HepG2 (cell line): Measurements from ENCODE around the gene HSD11B2.

ENCODE experiments used
- JUND ChIP-seq: sonication (generic); formaldehyde crosslinking; IDR thresholded peaks from 2 replicates; pipeline ENCODE4 v1.8.0; 2022; ENCODE audit warnings: mild to moderate bottlenecking, missing genetic modification reagents
- MAX ChIP-seq: IDR thresholded peaks from 2 replicates; pipeline ENCODE4 v1.6.1; 2012; ENCODE audit warnings: inconsistent platforms
- MIER2 ChIP-seq: IDR thresholded peaks from 2 replicates; pipeline ENCODE4 v1.6.1; 2016; ENCODE audit warnings: missing biosample characterization, missing genetic modification reagents
- MXI1 ChIP-seq: IDR thresholded peaks from 3 replicates; pipeline ENCODE4 v1.6.1; 2012; ENCODE audit warnings: low read depth, low read length, inconsistent platforms, borderline replicate concordance
- POLR2A ChIP-seq, 2 experiments: IDR thresholded peaks; 2 replicates each; pipeline ENCODE4 v1.6.1; 2011; ENCODE audit warnings: low read depth in 2 of 2, low read length in 2 of 2, mild to moderate bottlenecking in 1 of 2, moderate library complexity in 1 of 2; ENCODE audit not compliant: insufficient read depth in 1 of 2
- POLR2AphosphoS5 ChIP-seq: IDR thresholded peaks from 2 replicates; pipeline ENCODE4 v1.6.1; 2012; ENCODE audit warnings: low read depth, low read length
- RAD21 ChIP-seq: fragments of 450-650 bp; formaldehyde crosslinking; IDR thresholded peaks from 2 replicates; pipeline ENCODE4 v1.5.0; 2020; ENCODE audit warnings: mild to moderate bottlenecking
- SP1 ChIP-seq, 2 experiments: fragments of 450-650 bp in 1 of 2; sonication (generic) in 1 of 2; formaldehyde crosslinking in 1 of 2; IDR thresholded peaks; 2 replicates each; pipeline versions ENCODE4 v1.4.0 to v1.6.1; 2016 to 2020; ENCODE audit warnings: missing genetic modification reagents in 1 of 2
- TF ChIP-seq, protein P1 (sequence below): IDR thresholded peaks from 2 replicates; pipeline ENCODE4 v1.6.1; 2016; ENCODE audit warnings: low read depth, control low read depth
- TF ChIP-seq, protein P2 (sequence below): sonication (generic); formaldehyde crosslinking; IDR thresholded peaks from 2 replicates; pipeline ENCODE4 v1.4.0; 2020; ENCODE audit warnings: missing genetic modification reagents
- TF ChIP-seq, protein P3 (sequence below): sonication (generic); formaldehyde crosslinking; IDR thresholded peaks from 2 replicates; pipeline ENCODE4 v1.5.1; 2020; ENCODE audit warnings: mild to moderate bottlenecking, missing genetic modification reagents, moderate library complexity
- TF ChIP-seq, protein P4 (sequence below): sonication (generic); formaldehyde crosslinking; IDR thresholded peaks from 2 replicates; pipeline ENCODE4 v1.5.0; 2020; ENCODE audit warnings: mild to moderate bottlenecking, missing genetic modification reagents, moderate library complexity

DNA sequence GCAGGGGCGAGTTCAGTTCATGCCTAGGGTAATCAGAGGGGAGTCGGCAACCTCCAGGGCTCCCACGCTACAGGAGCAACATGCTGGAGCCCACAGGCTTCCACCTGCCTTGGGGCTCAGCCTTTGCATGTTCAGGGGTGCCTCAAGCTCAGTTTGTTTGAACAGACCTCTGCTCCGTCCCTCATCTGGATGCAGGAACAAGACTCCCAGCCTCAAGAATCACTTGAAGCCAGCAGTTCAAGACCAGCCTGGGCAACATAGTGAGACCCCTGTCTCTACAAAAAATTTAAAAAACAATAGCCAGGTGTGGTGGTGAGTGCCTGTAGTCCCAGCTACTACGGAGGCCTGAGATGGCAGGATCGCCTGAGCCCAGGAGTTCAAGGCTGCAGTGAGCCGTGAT, 4.9 kb upstream of the HSD11B2 start:
- no peak for TF ChIP-seq JUND (CRISPR knock-in tag)
- no peak for TF ChIP-seq MAX
- TF ChIP-seq RAD21 (CRISPR knock-in tag): no peak
- TF ChIP-seq, protein P1, sequence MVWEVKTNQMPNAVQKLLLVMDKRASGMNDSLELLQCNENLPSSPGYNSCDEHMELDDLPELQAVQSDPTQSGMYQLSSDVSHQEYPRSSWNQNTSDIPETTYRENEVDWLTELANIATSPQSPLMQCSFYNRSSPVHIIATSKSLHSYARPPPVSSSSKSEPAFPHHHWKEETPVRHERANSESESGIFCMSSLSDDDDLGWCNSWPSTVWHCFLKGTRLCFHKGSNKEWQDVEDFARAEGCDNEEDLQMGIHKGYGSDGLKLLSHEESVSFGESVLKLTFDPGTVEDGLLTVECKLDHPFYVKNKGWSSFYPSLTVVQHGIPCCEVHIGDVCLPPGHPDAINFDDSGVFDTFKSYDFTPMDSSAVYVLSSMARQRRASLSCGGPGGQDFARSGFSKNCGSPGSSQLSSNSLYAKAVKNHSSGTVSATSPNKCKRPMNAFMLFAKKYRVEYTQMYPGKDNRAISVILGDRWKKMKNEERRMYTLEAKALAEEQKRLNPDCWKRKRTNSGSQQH: no peak
- TF ChIP-seq, protein P2, sequence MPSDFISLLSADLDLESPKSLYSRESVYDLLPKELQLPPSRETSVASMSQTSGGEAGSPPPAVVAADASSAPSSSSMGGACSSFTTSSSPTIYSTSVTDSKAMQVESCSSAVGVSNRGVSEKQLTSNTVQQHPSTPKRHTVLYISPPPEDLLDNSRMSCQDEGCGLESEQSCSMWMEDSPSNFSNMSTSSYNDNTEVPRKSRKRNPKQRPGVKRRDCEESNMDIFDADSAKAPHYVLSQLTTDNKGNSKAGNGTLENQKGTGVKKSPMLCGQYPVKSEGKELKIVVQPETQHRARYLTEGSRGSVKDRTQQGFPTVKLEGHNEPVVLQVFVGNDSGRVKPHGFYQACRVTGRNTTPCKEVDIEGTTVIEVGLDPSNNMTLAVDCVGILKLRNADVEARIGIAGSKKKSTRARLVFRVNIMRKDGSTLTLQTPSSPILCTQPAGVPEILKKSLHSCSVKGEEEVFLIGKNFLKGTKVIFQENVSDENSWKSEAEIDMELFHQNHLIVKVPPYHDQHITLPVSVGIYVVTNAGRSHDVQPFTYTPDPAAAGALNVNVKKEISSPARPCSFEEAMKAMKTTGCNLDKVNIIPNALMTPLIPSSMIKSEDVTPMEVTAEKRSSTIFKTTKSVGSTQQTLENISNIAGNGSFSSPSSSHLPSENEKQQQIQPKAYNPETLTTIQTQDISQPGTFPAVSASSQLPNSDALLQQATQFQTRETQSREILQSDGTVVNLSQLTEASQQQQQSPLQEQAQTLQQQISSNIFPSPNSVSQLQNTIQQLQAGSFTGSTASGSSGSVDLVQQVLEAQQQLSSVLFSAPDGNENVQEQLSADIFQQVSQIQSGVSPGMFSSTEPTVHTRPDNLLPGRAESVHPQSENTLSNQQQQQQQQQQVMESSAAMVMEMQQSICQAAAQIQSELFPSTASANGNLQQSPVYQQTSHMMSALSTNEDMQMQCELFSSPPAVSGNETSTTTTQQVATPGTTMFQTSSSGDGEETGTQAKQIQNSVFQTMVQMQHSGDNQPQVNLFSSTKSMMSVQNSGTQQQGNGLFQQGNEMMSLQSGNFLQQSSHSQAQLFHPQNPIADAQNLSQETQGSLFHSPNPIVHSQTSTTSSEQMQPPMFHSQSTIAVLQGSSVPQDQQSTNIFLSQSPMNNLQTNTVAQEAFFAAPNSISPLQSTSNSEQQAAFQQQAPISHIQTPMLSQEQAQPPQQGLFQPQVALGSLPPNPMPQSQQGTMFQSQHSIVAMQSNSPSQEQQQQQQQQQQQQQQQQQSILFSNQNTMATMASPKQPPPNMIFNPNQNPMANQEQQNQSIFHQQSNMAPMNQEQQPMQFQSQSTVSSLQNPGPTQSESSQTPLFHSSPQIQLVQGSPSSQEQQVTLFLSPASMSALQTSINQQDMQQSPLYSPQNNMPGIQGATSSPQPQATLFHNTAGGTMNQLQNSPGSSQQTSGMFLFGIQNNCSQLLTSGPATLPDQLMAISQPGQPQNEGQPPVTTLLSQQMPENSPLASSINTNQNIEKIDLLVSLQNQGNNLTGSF (CRISPR knock-in tag): no peak
- no peak for TF ChIP-seq SP1 (IDR thresholded peaks at IDR 0.05)
- TF ChIP-seq SP1 (CRISPR knock-in tag; IDR thresholded peaks at IDR 0.05): no peak
- TF ChIP-seq, protein P3, sequence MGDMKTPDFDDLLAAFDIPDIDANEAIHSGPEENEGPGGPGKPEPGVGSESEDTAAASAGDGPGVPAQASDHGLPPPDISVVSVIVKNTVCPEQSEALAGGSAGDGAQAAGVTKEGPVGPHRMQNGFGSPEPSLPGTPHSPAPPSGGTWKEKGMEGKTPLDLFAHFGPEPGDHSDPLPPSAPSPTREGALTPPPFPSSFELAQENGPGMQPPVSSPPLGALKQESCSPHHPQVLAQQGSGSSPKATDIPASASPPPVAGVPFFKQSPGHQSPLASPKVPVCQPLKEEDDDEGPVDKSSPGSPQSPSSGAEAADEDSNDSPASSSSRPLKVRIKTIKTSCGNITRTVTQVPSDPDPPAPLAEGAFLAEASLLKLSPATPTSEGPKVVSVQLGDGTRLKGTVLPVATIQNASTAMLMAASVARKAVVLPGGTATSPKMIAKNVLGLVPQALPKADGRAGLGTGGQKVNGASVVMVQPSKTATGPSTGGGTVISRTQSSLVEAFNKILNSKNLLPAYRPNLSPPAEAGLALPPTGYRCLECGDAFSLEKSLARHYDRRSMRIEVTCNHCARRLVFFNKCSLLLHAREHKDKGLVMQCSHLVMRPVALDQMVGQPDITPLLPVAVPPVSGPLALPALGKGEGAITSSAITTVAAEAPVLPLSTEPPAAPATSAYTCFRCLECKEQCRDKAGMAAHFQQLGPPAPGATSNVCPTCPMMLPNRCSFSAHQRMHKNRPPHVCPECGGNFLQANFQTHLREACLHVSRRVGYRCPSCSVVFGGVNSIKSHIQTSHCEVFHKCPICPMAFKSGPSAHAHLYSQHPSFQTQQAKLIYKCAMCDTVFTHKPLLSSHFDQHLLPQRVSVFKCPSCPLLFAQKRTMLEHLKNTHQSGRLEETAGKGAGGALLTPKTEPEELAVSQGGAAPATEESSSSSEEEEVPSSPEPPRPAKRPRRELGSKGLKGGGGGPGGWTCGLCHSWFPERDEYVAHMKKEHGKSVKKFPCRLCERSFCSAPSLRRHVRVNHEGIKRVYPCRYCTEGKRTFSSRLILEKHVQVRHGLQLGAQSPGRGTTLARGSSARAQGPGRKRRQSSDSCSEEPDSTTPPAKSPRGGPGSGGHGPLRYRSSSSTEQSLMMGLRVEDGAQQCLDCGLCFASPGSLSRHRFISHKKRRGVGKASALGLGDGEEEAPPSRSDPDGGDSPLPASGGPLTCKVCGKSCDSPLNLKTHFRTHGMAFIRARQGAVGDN (CRISPR knock-in tag): no peak
- TF ChIP-seq MIER2 (CRISPR knock-in tag): no peak
- no peak for TF ChIP-seq POLR2A (IDR thresholded peaks at IDR 0.05; ENCODE audit: insufficient read depth in 1 of 2, low read depth in 2 of 2, low read length in 2 of 2)
- TF ChIP-seq MXI1: no peak
- TF ChIP-seq, protein P4, sequence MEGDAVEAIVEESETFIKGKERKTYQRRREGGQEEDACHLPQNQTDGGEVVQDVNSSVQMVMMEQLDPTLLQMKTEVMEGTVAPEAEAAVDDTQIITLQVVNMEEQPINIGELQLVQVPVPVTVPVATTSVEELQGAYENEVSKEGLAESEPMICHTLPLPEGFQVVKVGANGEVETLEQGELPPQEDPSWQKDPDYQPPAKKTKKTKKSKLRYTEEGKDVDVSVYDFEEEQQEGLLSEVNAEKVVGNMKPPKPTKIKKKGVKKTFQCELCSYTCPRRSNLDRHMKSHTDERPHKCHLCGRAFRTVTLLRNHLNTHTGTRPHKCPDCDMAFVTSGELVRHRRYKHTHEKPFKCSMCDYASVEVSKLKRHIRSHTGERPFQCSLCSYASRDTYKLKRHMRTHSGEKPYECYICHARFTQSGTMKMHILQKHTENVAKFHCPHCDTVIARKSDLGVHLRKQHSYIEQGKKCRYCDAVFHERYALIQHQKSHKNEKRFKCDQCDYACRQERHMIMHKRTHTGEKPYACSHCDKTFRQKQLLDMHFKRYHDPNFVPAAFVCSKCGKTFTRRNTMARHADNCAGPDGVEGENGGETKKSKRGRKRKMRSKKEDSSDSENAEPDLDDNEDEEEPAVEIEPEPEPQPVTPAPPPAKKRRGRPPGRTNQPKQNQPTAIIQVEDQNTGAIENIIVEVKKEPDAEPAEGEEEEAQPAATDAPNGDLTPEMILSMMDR (CRISPR knock-in tag): no peak
- no peak for TF ChIP-seq POLR2AphosphoS5
